NB4 (cell line): ENCODE data around the gene SS18L1.

Experiments used
- MAX ChIP-seq: IDR thresholded peaks from 2 replicates; pipeline ENCODE4 v1.6.1; 2011; ENCODE audit warnings: low read depth, low read length
- POLR2A ChIP-seq: IDR thresholded peaks from 2 replicates; pipeline ENCODE4 v1.6.1; 2011; ENCODE audit warnings: mild to moderate bottlenecking; ENCODE audit not compliant: insufficient read length; ENCODE audit errors: extremely low read depth
- TF ChIP-seq, protein P1 (sequence below): IDR thresholded peaks from one replicate; pipeline ENCODE4 v1.5.1; 2012; ENCODE audit warnings: low read depth, low read length

DNA sequence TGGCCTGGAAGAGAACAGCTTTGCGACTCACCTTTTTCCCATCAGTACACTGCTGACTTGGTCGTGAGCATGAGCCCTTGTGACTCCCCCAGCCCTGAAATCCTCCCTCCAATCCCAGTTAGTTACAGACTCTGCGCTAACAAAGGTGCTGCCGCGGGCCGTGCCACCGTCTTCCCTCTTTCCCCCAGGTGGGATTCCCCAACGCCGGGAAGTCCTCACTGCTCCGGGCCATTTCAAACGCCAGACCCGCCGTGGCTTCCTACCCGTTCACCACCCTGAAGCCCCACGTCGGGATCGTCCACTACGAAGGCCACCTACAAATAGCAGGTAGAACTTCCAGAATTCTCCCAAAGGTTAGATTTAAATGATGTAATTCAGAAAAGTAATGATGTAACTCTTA, 55.4 kb downstream of the SS18L1 start:
- TF ChIP-seq, protein P1, sequence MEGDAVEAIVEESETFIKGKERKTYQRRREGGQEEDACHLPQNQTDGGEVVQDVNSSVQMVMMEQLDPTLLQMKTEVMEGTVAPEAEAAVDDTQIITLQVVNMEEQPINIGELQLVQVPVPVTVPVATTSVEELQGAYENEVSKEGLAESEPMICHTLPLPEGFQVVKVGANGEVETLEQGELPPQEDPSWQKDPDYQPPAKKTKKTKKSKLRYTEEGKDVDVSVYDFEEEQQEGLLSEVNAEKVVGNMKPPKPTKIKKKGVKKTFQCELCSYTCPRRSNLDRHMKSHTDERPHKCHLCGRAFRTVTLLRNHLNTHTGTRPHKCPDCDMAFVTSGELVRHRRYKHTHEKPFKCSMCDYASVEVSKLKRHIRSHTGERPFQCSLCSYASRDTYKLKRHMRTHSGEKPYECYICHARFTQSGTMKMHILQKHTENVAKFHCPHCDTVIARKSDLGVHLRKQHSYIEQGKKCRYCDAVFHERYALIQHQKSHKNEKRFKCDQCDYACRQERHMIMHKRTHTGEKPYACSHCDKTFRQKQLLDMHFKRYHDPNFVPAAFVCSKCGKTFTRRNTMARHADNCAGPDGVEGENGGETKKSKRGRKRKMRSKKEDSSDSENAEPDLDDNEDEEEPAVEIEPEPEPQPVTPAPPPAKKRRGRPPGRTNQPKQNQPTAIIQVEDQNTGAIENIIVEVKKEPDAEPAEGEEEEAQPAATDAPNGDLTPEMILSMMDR, result no peak
- no peak for TF ChIP-seq POLR2A
- no peak for TF ChIP-seq MAX
